Measurements from ENCODE around the gene DGUOK.

DGUOK gene

DNA sequence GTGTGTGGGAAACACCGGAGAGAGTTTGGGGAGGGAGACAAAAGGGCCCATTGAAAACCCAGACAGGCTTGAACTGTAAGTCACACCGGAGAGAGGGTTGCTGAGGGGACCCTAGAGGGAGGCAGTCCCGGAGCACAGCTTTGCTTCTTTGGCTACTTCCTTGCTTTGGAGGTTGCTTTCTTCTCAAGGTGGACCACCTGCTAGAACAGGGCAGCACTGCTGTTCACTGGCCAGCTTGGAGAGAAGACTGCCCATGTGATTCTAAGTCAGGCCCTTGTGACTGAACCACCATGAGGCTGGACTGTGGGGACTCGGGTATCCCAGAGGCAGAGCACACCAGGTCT lies 29.5 kb upstream of the DGUOK start:
- no peak for TF ChIP-seq CTCF (IDR thresholded peaks at IDR 0.05)

- no peak for TF ChIP-seq CTCF (IDR thresholded peaks at IDR 0.05)
Measured at GRCh38 chr2:73897934-73898333, 28.7 kb upstream of the DGUOK start.

DNA sequence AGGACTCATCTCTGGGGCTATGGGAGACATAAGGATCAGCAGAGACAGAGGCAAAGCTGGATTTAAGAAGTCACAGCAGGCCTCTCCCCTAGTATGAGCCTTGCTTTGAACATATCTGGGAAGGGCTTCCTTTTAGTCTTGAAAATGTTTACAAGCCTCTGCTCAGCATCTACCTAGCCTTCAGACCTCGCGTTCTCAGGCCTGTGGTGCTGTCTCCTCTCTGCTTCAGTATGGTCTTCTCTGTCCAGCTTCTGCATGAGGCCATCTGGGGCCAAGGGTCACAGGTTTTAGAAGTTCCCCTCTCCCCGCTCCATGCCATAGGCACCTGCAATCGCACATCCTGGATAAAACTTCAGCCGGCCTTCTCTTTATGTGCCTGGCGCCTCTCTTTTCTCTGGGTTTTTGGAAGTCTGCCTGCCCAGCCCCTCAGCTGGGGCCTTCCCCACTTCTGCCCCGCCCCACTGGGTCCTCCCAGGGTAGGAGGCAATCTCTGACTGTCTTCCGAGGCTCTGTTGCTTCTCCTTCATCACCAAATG lies 26.8 kb upstream of the DGUOK start:
- TF ChIP-seq CTCF (IDR thresholded peaks at IDR 0.05), result no peak

DNA sequence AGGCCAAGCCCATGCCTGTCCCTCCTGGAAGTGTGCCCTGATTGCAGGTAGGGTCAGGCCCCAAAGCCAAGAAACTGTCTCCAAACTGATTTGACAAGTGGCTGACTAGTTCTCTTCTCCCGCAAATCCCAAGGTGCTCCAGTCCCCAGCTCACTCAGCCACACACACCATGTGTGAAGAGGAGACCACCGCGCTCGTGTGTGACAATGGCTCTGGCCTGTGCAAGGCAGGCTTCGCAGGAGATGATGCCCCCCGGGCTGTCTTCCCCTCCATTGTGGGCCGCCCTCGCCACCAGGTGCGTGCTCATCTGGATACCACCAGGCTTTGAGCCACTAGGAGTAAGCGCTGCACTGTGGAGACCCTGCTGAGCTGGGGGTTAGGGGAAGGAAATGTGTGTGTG lies 25.5 kb upstream of the DGUOK start:
- no peak for TF ChIP-seq CTCF (IDR thresholded peaks at IDR 0.05)

DNA sequence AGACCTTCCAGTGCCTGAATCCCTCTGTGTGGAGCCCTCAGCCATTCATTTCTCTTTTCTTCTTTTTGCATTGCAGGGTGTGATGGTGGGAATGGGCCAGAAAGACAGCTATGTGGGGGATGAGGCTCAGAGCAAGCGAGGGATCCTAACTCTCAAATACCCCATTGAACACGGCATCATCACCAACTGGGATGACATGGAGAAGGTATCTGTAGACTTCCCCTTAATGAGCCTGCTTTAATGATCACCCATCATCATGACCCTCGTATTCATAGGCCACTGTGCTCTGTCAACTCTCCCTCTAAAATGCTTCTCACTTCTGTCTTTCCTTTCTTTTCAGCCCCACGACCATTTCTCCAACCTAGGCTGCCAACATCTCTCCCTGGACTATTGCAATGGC lies 24.4 kb upstream of the DGUOK start:
- TF ChIP-seq CTCF (IDR thresholded peaks at IDR 0.05), result no peak

GRCh38 chr2:73903313-73903712 lies 23.4 kb upstream of the DGUOK start:
- no peak for TF ChIP-seq CTCF (IDR thresholded peaks at IDR 0.05)

GRCh38 chr2:73904952-73905351 lies 21.7 kb upstream of the DGUOK start:
- TF ChIP-seq CTCF (IDR thresholded peaks at IDR 0.05), result no peak

DNA sequence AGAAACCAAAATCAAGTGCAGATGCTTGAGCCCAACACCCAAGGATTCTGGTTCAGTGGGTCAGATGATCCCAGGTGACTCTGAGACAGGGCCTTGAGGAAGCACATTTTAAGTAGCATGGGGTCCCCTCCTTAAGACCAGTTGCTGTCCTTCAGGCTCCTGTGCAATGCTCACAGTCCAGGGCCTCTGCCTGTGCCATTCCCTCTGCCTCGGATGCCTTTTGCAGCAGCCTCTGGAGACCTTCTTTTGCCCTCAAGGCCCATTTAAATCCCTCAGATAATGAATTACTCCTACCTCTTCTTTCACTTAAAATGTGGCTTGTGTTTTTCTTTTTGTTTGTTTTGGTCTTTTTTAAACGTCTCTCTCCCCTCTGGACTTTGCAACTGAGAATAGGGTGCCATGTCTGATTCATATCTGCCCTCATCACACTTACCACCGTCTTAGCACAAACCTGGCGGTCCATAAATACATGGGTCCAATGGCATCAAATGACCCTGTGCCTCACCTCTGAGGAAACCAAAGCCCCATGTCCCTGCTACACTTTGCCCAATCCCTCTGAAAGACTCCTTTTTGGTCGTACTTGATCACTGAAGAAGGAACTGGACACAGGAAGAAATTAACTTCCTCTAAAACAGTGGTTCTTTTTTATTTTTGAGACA lies 19.7 kb upstream of the DGUOK start:
- TF ChIP-seq CTCF (IDR thresholded peaks at IDR 0.05), result no peak
